Measurements from ENCODE around the gene PLXNA1. TPM values are rescaled to one million over a fixed set of nuclear protein-coding genes. Genes with fewer than 3 reads are reported as not detected.

PLXNA1 gene
- total RNA-seq, 1 donor from 2014 or later = 34.7 TPM

DNA sequence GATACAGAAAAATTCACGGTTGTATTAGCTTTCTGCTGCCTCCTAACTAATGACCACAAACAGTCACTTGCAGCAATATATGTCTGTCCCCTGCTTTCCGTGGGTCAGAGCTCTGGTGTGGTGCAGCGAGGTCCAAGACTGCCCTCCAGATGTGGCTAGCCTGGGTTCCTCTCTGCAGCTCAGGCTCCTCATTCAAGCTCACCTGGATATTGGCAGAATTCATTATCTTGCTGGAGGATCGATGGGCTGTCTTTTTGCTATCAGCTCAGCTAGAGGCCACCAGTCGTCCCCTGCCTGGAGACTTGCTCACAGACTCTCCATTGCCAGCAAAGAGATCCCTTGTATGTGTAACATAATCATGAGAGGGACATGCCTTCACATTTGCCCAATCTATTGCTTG, 12.8 kb upstream of the PLXNA1 start:
- Histone ChIP-seq H3K36me3 (no peaks in the 10 kb centered on the region), H3K79me2 (ENCODE audit: low read depth) (no peaks in the 10 kb centered on the region), H3K9me3 (ENCODE audit: low read depth) (no peaks in the 10 kb centered on the region), H3K27me3 (no peaks in the 10 kb centered on the region), H3K9ac (no peak overlapping the region), H3K4me1 (peaks cover 21% of the 10 kb centered on the region), H3K27ac (no peak overlapping the region), H3F3A (ENCODE audit: low read depth) (no peaks in the 10 kb centered on the region), H3K4me2 (no peak overlapping the region), H2AFZ (replicated peaks) (no peak overlapping the region), H4K20me1 (ENCODE audit: low read depth) (no peaks in the 10 kb centered on the region), H3K4me3 (no peak overlapping the region)
- Mint-ChIP-seq H3K36me3 (no peaks in the 10 kb centered on the region), H3K27me3 (ENCODE audit: insufficient read depth, low read depth) (no peaks in the 10 kb centered on the region), H3K4me1 (peaks cover 26% of the 10 kb centered on the region), H3K27ac (no peak overlapping the region), H3K9me3 (peaks cover 11% of the 10 kb centered on the region), H3K4me3 (no peak overlapping the region)
- no peak for DNase-seq (ENCODE audit: low spot score)
- TF ChIP-seq EZH2 (IDR thresholded peaks at IDR 0.05) = no peak
- TF ChIP-seq EZH2phosphoT487 (IDR thresholded peaks at IDR 0.05) = no peak
- TF ChIP-seq, protein P1, sequence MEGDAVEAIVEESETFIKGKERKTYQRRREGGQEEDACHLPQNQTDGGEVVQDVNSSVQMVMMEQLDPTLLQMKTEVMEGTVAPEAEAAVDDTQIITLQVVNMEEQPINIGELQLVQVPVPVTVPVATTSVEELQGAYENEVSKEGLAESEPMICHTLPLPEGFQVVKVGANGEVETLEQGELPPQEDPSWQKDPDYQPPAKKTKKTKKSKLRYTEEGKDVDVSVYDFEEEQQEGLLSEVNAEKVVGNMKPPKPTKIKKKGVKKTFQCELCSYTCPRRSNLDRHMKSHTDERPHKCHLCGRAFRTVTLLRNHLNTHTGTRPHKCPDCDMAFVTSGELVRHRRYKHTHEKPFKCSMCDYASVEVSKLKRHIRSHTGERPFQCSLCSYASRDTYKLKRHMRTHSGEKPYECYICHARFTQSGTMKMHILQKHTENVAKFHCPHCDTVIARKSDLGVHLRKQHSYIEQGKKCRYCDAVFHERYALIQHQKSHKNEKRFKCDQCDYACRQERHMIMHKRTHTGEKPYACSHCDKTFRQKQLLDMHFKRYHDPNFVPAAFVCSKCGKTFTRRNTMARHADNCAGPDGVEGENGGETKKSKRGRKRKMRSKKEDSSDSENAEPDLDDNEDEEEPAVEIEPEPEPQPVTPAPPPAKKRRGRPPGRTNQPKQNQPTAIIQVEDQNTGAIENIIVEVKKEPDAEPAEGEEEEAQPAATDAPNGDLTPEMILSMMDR (IDR thresholded peaks at IDR 0.05) = no peak

DNA sequence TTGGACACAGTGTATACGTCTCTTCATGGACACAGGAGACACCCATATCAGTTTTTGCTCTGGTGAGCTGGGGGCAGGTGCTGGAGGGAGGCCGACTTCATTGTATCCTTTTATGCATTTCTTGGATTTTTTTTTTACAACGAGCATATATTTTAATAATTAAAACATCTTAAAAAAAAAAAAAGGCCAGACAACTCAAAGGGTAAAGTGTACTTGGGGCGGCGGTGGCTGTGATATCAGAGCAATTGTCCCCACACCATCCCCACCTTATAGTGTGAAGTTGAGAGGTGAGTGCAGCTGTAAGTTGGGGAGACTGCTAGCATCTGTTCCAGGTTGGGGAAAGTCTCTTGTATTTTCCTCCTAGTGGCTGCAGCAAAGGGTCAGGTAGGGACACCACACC, 12.0 kb upstream of the PLXNA1 start:
- DNase-seq (ENCODE audit: low spot score) = no peak
- H3K27ac Mint-ChIP-seq = no peak overlapping the region

DNA sequence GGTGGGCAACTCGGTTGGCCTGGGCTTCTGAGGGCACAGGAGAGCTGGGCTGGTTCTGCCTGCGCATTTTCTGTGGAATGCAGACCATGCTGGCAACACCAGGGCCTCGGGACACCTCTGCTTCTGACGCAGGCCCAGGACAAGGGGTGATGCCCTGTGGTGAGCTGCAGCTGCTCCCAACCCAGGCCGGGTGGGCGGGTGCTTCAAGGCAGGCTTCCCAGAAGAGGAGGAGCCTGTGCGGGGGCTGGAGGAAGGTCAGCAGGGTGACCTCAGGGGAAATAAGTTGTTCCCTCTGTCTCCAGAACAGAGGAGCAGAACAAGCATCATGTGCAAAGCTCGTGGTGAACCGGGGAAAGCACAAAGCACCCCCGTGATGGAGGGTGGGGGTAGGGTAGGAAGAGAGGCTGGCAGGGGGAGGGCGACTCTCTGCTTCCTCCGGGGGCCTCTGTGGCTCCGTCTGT, 11.0 kb upstream of the PLXNA1 start:
- Mint-ChIP-seq H3K36me3 (no peaks in the 10 kb centered on the region), H3K4me3 (no peak overlapping the region), H3K27ac (peak overlapping the region; percentile 81), H3K27me3 (ENCODE audit: insufficient read depth, low read depth) (no peaks in the 10 kb centered on the region), H3K9me3 (peaks cover 18% of the 10 kb centered on the region), H3K4me1 (peaks cover 26% of the 10 kb centered on the region)
- Histone ChIP-seq H2AFZ (replicated peaks) (no peak overlapping the region), H3K79me2 (ENCODE audit: low read depth) (no peaks in the 10 kb centered on the region), H4K20me1 (ENCODE audit: low read depth) (no peaks in the 10 kb centered on the region), H3K4me3 (no peak overlapping the region), H3K36me3 (no peaks in the 10 kb centered on the region), H3K4me2 (no peak overlapping the region), H3F3A (ENCODE audit: low read depth) (no peaks in the 10 kb centered on the region), H3K9ac (no peak overlapping the region), H3K4me1 (peaks cover 21% of the 10 kb centered on the region), H3K27ac (no peak overlapping the region), H3K27me3 (no peaks in the 10 kb centered on the region), H3K9me3 (ENCODE audit: low read depth) (no peaks in the 10 kb centered on the region)
- peak; percentile 49 for DNase-seq (ENCODE audit: low spot score)
- TF ChIP-seq, protein P1 (IDR thresholded peaks at IDR 0.05) = no peak
- no peak for TF ChIP-seq EZH2 (IDR thresholded peaks at IDR 0.05)
- TF ChIP-seq EZH2phosphoT487 (IDR thresholded peaks at IDR 0.05) = no peak

More for the DNA sequence above, 12.0 kb upstream of the PLXNA1 start:
- no peak for TF ChIP-seq EZH2phosphoT487 (IDR thresholded peaks at IDR 0.05)
- TF ChIP-seq EZH2 (IDR thresholded peaks at IDR 0.05) = no peak
- TF ChIP-seq, protein P1 (IDR thresholded peaks at IDR 0.05) = no peak
- H3K27me3 ChIP-seq = no peaks in the 10 kb centered on the region
- Mint-ChIP-seq H3K4me3 (no peak overlapping the region), H3K4me1 (peaks cover 26% of the 10 kb centered on the region), H3K9me3 (peaks cover 16% of the 10 kb centered on the region), H3K27me3 (ENCODE audit: insufficient read depth, low read depth) (no peaks in the 10 kb centered on the region), H3K36me3 (no peaks in the 10 kb centered on the region)
- no peak overlapping the region for H2AFZ ChIP-seq (replicated peaks)
- no peaks in the 10 kb centered on the region for H4K20me1 ChIP-seq (ENCODE audit: low read depth)
- H3K4me2 ChIP-seq = no peak overlapping the region
- H3K79me2 ChIP-seq (ENCODE audit: low read depth) = no peaks in the 10 kb centered on the region
- H3K9ac ChIP-seq = no peak overlapping the region
- H3F3A ChIP-seq (ENCODE audit: low read depth) = no peaks in the 10 kb centered on the region
- peaks cover 21% of the 10 kb centered on the region for H3K4me1 ChIP-seq
- H3K4me3 ChIP-seq = no peak overlapping the region
- H3K27ac ChIP-seq = no peak overlapping the region
- H3K9me3 ChIP-seq (ENCODE audit: low read depth) = no peaks in the 10 kb centered on the region
- no peaks in the 10 kb centered on the region for H3K36me3 ChIP-seq

All from neural progenitor cell (in vitro differentiated cells).